Central memory CD8-positive, alpha-beta T cell (primary cell): ENCODE results near the gene PELI3.
"Not testable (repeated sequence)": the region's sequence is repeated elsewhere in the genome, so short reads cannot be mapped to it uniquely, and the experiment has no call there.

Source experiments
- ATAC-seq: fragments of 150-1000 bp; cut with Tn5 transposase; replicated peaks from 2 replicates; pipeline ENCODE4 v1.10.0; 2022; ENCODE audit warnings: mild to moderate bottlenecking, moderate FRiP score, moderate number of reproducible peaks; ENCODE audit not compliant: poor library complexity, severe bottlenecking; ENCODE audit errors: extremely low read depth
- DNase-seq, 2 donors: peaks; one replicate each; pipeline ENCODE4 v3.0.0; 2021; ENCODE audit warnings: low spot score in 2 of 2
- H3K27ac Mint-ChIP-seq: one replicate; pipeline ENCODE4 v1.8.0; 2022; ENCODE audit warnings: low read depth, mild to moderate bottlenecking, moderate library complexity, mixed read lengths
- H3K27me3 Mint-ChIP-seq: one replicate; pipeline ENCODE4 v1.8.0; 2022; ENCODE audit warnings: mixed read lengths
- H3K36me3 Mint-ChIP-seq: one replicate; pipeline ENCODE4 v1.8.0; 2022; ENCODE audit warnings: mild to moderate bottlenecking, moderate library complexity, mixed read lengths; ENCODE audit not compliant: insufficient read depth
- H3K4me1 Mint-ChIP-seq: one replicate; pipeline ENCODE4 v1.8.0; 2022; ENCODE audit warnings: mixed read lengths
- H3K4me3 Mint-ChIP-seq: one replicate; pipeline ENCODE4 v1.8.0; 2022; ENCODE audit warnings: mild to moderate bottlenecking, moderate library complexity, mixed read lengths
- H3K9me3 Mint-ChIP-seq: one replicate; pipeline ENCODE4 v1.8.0; 2022; ENCODE audit warnings: mixed read lengths

The PELI3 gene

GRCh38 chr11:66454828-66455227, 11.9 kb upstream of the PELI3 start:
- no peaks in the 10 kb centered on the region for H3K36me3 Mint-ChIP-seq
- ATAC-seq (no peak), DNase-seq (no peak)
- no peaks in the 10 kb centered on the region for H3K9me3 Mint-ChIP-seq
- H3K4me3 Mint-ChIP-seq, result no peak overlapping the region
- H3K4me1 Mint-ChIP-seq, result peaks cover 12% of the 10 kb centered on the region
- peaks cover 22% of the 10 kb centered on the region for H3K27me3 Mint-ChIP-seq
- no peak overlapping the region for H3K27ac Mint-ChIP-seq

- DNase-seq (no peak), ATAC-seq (no peak)
- Mint-ChIP-seq H3K27me3 (peaks cover 10% of the 10 kb centered on the region), H3K4me1 (peaks cover 12% of the 10 kb centered on the region), H3K27ac (no peak overlapping the region), H3K4me3 (no peak overlapping the region), H3K36me3 (no peaks in the 10 kb centered on the region), H3K9me3 (no peaks in the 10 kb centered on the region)
Observed at GRCh38 chr11:66457826-66458225, 8.9 kb upstream of the PELI3 start.

- ATAC-seq (no peak), DNase-seq (no peak)
- Mint-ChIP-seq H3K4me1 (peaks cover 6% of the 10 kb centered on the region), H3K36me3 (no peaks in the 10 kb centered on the region), H3K27ac (no peak overlapping the region), H3K27me3 (peaks cover 10% of the 10 kb centered on the region), H3K4me3 (no peak overlapping the region), H3K9me3 (no peaks in the 10 kb centered on the region)
Observed at GRCh38 chr11:66459138-66459778, 7.4 kb upstream of the PELI3 start.

GRCh38 chr11:66462010-66462409, 4.7 kb upstream of the PELI3 start:
- Mint-ChIP-seq H3K9me3 (no peaks in the 10 kb centered on the region), H3K27me3 (no peaks in the 10 kb centered on the region), H3K27ac (no peak overlapping the region), H3K4me3 (no peak overlapping the region), H3K4me1 (peaks cover 4% of the 10 kb centered on the region), H3K36me3 (peaks cover 5% of the 10 kb centered on the region)
- ATAC-seq (no peak), DNase-seq (no peak)

- ATAC-seq, result no peak
- no peak overlapping the region for H3K27ac Mint-ChIP-seq
- H3K9me3 Mint-ChIP-seq, result no peaks in the 10 kb centered on the region
- peaks cover 9% of the 10 kb centered on the region for H3K36me3 Mint-ChIP-seq
- no peaks in the 10 kb centered on the region for H3K27me3 Mint-ChIP-seq
- no peak for DNase-seq
- peaks cover 10% of the 10 kb centered on the region for H3K4me1 Mint-ChIP-seq
- no peak overlapping the region for H3K4me3 Mint-ChIP-seq
Observed at GRCh38 chr11:66462911-66463310, 3.8 kb upstream of the PELI3 start.

- H3K27me3 Mint-ChIP-seq, H3K36me3 Mint-ChIP-seq, H3K27ac Mint-ChIP-seq, DNase-seq, ATAC-seq, H3K9me3 Mint-ChIP-seq, H3K4me3 Mint-ChIP-seq: not testable (repeated sequence)
- H3K4me1 Mint-ChIP-seq, result peaks cover 10% of the 10 kb centered on the region
Observed at GRCh38 chr11:66464116-66464515, 2.6 kb upstream of the PELI3 start.

GRCh38 chr11:66464916-66465315, 1.8 kb upstream of the PELI3 start:
- no peak for ATAC-seq

GRCh38 chr11:66465373-66466224, 1.1 kb upstream of the PELI3 start:
- Mint-ChIP-seq H3K27ac (peak overlapping the region; percentile 87), H3K27me3 (no peaks in the 10 kb centered on the region), H3K36me3 (peaks cover 9% of the 10 kb centered on the region), H3K9me3 (no peaks in the 10 kb centered on the region), H3K4me3 (peak overlapping the region; percentile 83), H3K4me1 (peaks cover 10% of the 10 kb centered on the region)
- no peak for ATAC-seq
- no peak for DNase-seq

More at GRCh38 chr11:66464916-66465315, 1.8 kb upstream of the PELI3 start:
- H3K4me3 Mint-ChIP-seq, result no peak overlapping the region
- peaks cover 9% of the 10 kb centered on the region for H3K36me3 Mint-ChIP-seq
- H3K27ac Mint-ChIP-seq, result no peak overlapping the region
- no peak for DNase-seq
- H3K4me1 Mint-ChIP-seq, result peaks cover 10% of the 10 kb centered on the region
- no peaks in the 10 kb centered on the region for H3K9me3 Mint-ChIP-seq
- no peaks in the 10 kb centered on the region for H3K27me3 Mint-ChIP-seq

- Mint-ChIP-seq H3K9me3 (no peaks in the 10 kb centered on the region), H3K27me3 (no peaks in the 10 kb centered on the region), H3K36me3 (peaks cover 9% of the 10 kb centered on the region), H3K27ac (peak overlapping the region; percentile 86), H3K4me3 (peak overlapping the region; percentile 83), H3K4me1 (peaks cover 10% of the 10 kb centered on the region)
- DNase-seq (no peak), ATAC-seq (peak; percentile 67)
Observed at GRCh38 chr11:66467034-66467659, 442 bp downstream of the PELI3 start.

GRCh38 chr11:66467756-66468155, 1.1 kb downstream of the PELI3 start:
- no peak for ATAC-seq
- Mint-ChIP-seq H3K27ac (peak overlapping the region; percentile 86), H3K9me3 (no peaks in the 10 kb centered on the region), H3K4me1 (peaks cover 10% of the 10 kb centered on the region), H3K36me3 (peaks cover 9% of the 10 kb centered on the region), H3K27me3 (no peaks in the 10 kb centered on the region), H3K4me3 (peak overlapping the region; percentile 82)
- DNase-seq, result no peak

GRCh38 chr11:66468691-66469090, 2.0 kb downstream of the PELI3 start:
- DNase-seq, result no peak
- Mint-ChIP-seq H3K9me3 (no peaks in the 10 kb centered on the region), H3K36me3 (peaks cover 9% of the 10 kb centered on the region), H3K4me1 (peaks cover 10% of the 10 kb centered on the region), H3K27ac (no peak overlapping the region), H3K27me3 (no peaks in the 10 kb centered on the region), H3K4me3 (peak overlapping the region; percentile 82)
- no peak for ATAC-seq

- H3K36me3 Mint-ChIP-seq, result peaks cover 14% of the 10 kb centered on the region
- H3K4me1 Mint-ChIP-seq, result peaks cover 10% of the 10 kb centered on the region
- no peak overlapping the region for H3K4me3 Mint-ChIP-seq
- no peaks in the 10 kb centered on the region for H3K9me3 Mint-ChIP-seq
- H3K27ac Mint-ChIP-seq, result no peak overlapping the region
- DNase-seq, result no peak
- H3K27me3 Mint-ChIP-seq, result no peaks in the 10 kb centered on the region
- ATAC-seq, result no peak
Observed at GRCh38 chr11:66469441-66469840, 2.7 kb downstream of the PELI3 start.

GRCh38 chr11:66470015-66470414, 3.3 kb downstream of the PELI3 start:
- no peaks in the 10 kb centered on the region for H3K27me3 Mint-ChIP-seq
- H3K4me3 Mint-ChIP-seq, result no peak overlapping the region
- H3K4me1 Mint-ChIP-seq, result peaks cover 10% of the 10 kb centered on the region
- H3K9me3 Mint-ChIP-seq, result no peaks in the 10 kb centered on the region
- no peak for DNase-seq
- no peak for ATAC-seq
- H3K27ac Mint-ChIP-seq, result no peak overlapping the region
- peaks cover 14% of the 10 kb centered on the region for H3K36me3 Mint-ChIP-seq
